Suppressor macrophage (primary cell): ENCODE data around the gene CCBE1.

Experiments used
- DNase-seq, 4 experiments: peaks; one replicate each; pipeline ENCODE4 v3.0.0-alpha.2; 2020 to 2022

CCBE1 gene

GRCh38 chr18:59381949-59382348 is 315.3 kb downstream of the CCBE1 start:
- DNase-seq: no peak
